ENCODE data around the gene PPIL4. TPM values are rescaled to one million over a fixed set of nuclear protein-coding genes. Genes with fewer than 3 reads are reported as not detected.

The PPIL4 gene, protein sequence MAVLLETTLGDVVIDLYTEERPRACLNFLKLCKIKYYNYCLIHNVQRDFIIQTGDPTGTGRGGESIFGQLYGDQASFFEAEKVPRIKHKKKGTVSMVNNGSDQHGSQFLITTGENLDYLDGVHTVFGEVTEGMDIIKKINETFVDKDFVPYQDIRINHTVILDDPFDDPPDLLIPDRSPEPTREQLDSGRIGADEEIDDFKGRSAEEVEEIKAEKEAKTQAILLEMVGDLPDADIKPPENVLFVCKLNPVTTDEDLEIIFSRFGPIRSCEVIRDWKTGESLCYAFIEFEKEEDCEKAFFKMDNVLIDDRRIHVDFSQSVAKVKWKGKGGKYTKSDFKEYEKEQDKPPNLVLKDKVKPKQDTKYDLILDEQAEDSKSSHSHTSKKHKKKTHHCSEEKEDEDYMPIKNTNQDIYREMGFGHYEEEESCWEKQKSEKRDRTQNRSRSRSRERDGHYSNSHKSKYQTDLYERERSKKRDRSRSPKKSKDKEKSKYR
- 10 to 100 TPM; 33.1 to 35.7 TPM for total RNA-seq
- 10 to 100 TPM in 1 of 2 donors, 1 to 10 TPM in 1; 10.0 to 14.5 TPM for polyA plus RNA-seq

DNA sequence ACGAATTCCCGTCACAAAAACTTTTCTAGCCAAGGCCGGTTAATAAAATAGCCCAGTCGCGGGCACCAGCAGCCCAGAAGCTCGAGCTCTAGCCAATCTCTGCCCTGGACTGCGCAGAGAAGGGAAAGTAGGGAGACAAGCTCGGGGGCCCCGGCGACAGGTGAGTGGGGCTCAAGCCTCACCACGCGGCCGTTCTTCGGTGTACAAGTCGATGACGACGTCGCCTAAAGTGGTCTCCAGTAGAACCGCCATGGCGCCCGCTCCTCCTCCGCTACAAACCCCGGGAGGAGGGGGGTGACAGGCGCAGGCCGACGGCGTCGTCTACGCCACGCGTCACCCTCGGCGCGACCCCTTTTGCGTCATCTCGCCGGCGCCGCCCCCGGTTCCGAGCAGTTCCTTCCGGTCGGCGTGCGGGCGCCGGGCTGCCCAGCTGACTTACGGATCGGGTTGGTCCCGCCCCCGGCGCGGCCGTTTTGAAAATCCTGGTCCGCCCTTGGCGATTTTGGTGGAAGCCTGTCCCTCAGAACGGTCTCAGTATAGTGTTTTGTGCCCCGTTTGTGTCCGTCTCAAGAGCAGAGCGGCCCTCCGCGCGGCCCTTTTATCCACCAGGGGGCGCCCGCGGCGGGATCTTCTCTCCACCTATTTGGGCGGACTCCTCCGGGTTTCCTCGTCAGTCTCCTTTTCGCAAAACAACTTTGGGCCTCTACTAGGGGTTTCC is at the start of gene PPIL4:
TSS of gene PPIL4 (minus strand) at position 290 of the 718 bp plus-strand sequence. CDS start at position 252, 38 bp downstream.
- H3K27me3 Mint-ChIP-seq = peaks cover 0 to 3% of the 10 kb centered on the region in 2 donors

DNA sequence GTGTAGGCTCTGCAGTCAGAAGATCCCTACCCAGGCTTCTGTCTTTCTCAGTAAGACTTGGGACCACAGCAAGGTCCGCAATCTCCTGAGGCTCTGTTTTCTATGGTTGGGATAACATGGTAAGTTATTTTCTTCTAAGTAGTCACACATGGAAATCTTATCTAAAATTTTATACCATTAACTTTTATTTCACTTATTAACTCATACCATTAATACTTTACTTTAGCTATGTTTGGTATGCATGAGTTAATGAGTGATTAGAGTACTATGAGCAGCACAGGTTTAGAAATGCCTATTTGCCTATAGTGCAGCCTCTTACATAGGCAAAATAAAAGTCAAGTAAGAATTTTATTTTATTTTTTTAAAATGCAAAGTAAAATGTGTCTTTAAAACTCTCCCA is 47.6 kb upstream of the PPIL4 start:
- intact Hi-C loops (cut with micrococcal nuclease) = no loop called here
- H3K4me1 Mint-ChIP-seq = no peaks in the 10 kb centered on the region
- Histone ChIP-seq H3K27me3 (ENCODE audit: insufficient read depth, low read length) (no peaks in the 10 kb centered on the region), H3K4me1 (ENCODE audit: insufficient read depth, low read length) (no peaks in the 10 kb centered on the region), H3K27ac (ENCODE audit: low read depth, low read length) (no peak overlapping the region), H3K4me3 (ENCODE audit: low read length in 2 of 2) (no peak overlapping the region), H3K9me3 (ENCODE audit: control insufficient read depth in 1 of 2, low read length in 2 of 2) (no peaks in the 10 kb centered on the region), H3K36me3 (ENCODE audit: insufficient read depth, low read length) (peaks cover 35% of the 10 kb centered on the region)
- H3K4me3 Mint-ChIP-seq = no peak overlapping the region
- H3K9me3 Mint-ChIP-seq = no peaks in the 10 kb centered on the region
- DNase-seq = no peak
- no peak overlapping the region for H3K27ac Mint-ChIP-seq
- H3K36me3 Mint-ChIP-seq = peaks cover 18 to 54% of the 10 kb centered on the region in 2 donors
- CTCF ChIA-PET (ENCODE audit: partially characterized antibody) = no interaction called here
- POLR2A ChIA-PET (ENCODE audit: partially characterized antibody) = interaction anchor here (1.0 kb wide), 1 partner anchor 44 kb away, joined by 3 read pairs; no protein-coding TSS in a partner anchor
- no peaks in the 10 kb centered on the region for H3K27me3 Mint-ChIP-seq

More for the DNA sequence above, at the start of gene PPIL4:
- Mint-ChIP-seq H3K4me3 (peak within 1 kb of the TSS; percentile 97 to 100 (median 98)), H3K9me3 (peaks cover 0 to 4% (median 0%) of the 10 kb centered on the region in 8 donors), H3K27ac (peak within 1 kb of the TSS; percentile 98 to 100 (median 100)), H3K4me1 (peaks cover 27 to 50% (median 38%) of the 10 kb centered on the region in 4 donors), H3K36me3 (peaks cover 4 to 29% of the 10 kb centered on the region in 2 donors)
- Histone ChIP-seq H3K9me3 (ENCODE audit: control insufficient read depth in 1 of 2, low read length in 2 of 2) (no peaks in the 10 kb centered on the region), H3K4me1 (ENCODE audit: insufficient read depth, low read length) (peaks cover 32% of the 10 kb centered on the region), H3K36me3 (ENCODE audit: insufficient read depth, low read length) (peaks cover under 1% of the 10 kb centered on the region), H3K4me3 (ENCODE audit: low read length in 2 of 2) (peak within 1 kb of the TSS; percentile 68 to 74), H3K27ac (ENCODE audit: low read depth, low read length) (peak within 1 kb of the TSS; percentile 100), H3K27me3 (ENCODE audit: insufficient read depth, low read length) (no peaks in the 10 kb centered on the region)
- POLR2A ChIA-PET (ENCODE audit: partially characterized antibody) = interaction anchor here (0.9 to 3.6 kb wide), 17 partner anchors 9 to 775 kb away, joined by 3 to 31 read pairs (median 5); partner anchors contain the start of genes GINM1, KATNA1, LATS1 and NUP43
- peak; percentile 94 to 98 (median 97) for DNase-seq
- CTCF ChIA-PET (ENCODE audit: partially characterized antibody) = interaction anchor here (0.6 to 3.9 kb wide), 14 partner anchors 9 to 378 kb away, joined by 3 to 30 read pairs (median 4); partner anchors contain the start of genes GINM1, LATS1, PCMT1 and ZC3H12D
- intact Hi-C loops (cut with micrococcal nuclease) = loop anchor here (1.0 to 10.0 kb wide), 10 partner anchors 19 to 461 kb away; partner anchors contain the start of genes KATNA1, LATS1, LRP11 and NUP43

DNA sequence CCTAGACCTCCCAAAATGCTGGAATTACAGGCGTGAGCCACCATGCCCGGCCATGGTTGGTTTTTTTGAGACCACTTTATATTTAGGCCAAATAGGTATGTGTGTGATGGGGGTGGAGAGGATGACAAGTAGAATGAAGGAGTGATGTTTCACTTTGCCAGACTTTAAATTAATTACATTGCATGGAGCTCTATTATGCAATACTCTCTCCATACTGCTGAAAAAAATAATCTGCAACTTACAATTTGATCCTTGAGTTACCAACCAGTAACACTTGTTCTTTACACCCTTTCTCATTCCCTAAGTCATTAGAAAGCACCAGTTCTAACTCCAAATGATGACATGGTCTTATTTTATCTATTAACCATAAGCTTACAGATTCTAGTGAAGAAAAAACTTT is 47.1 kb upstream of the PPIL4 start:
- Histone ChIP-seq H3K36me3 (ENCODE audit: insufficient read depth, low read length) (peaks cover 35% of the 10 kb centered on the region), H3K4me1 (ENCODE audit: insufficient read depth, low read length) (no peaks in the 10 kb centered on the region), H3K4me3 (ENCODE audit: low read length in 2 of 2) (no peak overlapping the region), H3K9me3 (ENCODE audit: control insufficient read depth in 1 of 2, low read length in 2 of 2) (no peaks in the 10 kb centered on the region), H3K27me3 (ENCODE audit: insufficient read depth, low read length) (no peaks in the 10 kb centered on the region), H3K27ac (ENCODE audit: low read depth, low read length) (no peak overlapping the region)
- DNase-seq = no peak
- Mint-ChIP-seq H3K4me3 (no peak overlapping the region), H3K36me3 (peaks cover 18 to 54% of the 10 kb centered on the region in 2 donors), H3K27me3 (no peaks in the 10 kb centered on the region), H3K27ac (no peak overlapping the region), H3K4me1 (no peaks in the 10 kb centered on the region), H3K9me3 (no peaks in the 10 kb centered on the region)
- intact Hi-C loops (cut with micrococcal nuclease) = no loop called here
- ChIA-PET POLR2A (ENCODE audit: partially characterized antibody) (interaction anchor here (1.0 kb wide), 1 partner anchor 43 kb away, joined by 3 read pairs; no protein-coding TSS in a partner anchor), CTCF (ENCODE audit: partially characterized antibody) (no interaction called here)

DNA sequence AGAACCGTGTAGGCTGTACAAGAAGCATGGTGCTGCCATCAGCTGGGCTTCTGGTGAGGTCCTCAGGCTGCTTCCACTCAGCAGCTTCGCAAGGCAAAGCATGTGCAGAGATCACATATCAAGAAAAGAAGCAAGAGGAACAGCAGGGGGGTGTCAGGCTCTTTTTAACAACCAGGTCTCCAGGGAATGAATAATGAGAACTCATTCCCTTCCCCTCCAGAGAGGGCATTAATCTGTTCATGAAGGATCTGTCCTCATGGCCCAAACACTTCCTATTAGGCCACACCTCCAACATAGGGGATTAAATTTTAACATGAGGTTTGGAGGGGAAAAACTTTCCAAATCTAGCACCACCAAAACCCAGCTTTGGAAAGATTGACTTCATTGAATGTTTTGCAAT is 40.3 kb upstream of the PPIL4 start:
- intact Hi-C loops (cut with micrococcal nuclease) = no loop called here
- Mint-ChIP-seq H3K9me3 (no peaks in the 10 kb centered on the region), H3K27me3 (no peaks in the 10 kb centered on the region), H3K36me3 (peaks cover 25 to 53% of the 10 kb centered on the region in 2 donors), H3K4me3 (no peak overlapping the region), H3K4me1 (no peaks in the 10 kb centered on the region), H3K27ac (peak overlapping the region in 1 of 7 donors; percentile 51)
- CTCF ChIA-PET (ENCODE audit: partially characterized antibody) = no interaction called here
- H3K9me3 ChIP-seq (ENCODE audit: control insufficient read depth in 1 of 2, low read length in 2 of 2) = no peaks in the 10 kb centered on the region
- H3K4me1 ChIP-seq (ENCODE audit: insufficient read depth, low read length) = no peaks in the 10 kb centered on the region
- no peak overlapping the region for H3K4me3 ChIP-seq (ENCODE audit: low read length in 2 of 2)
- DNase-seq = no peak
- H3K27me3 ChIP-seq (ENCODE audit: insufficient read depth, low read length) = no peaks in the 10 kb centered on the region
- H3K27ac ChIP-seq (ENCODE audit: low read depth, low read length) = no peak overlapping the region
- POLR2A ChIA-PET (ENCODE audit: partially characterized antibody) = no interaction called here
- peaks cover 18% of the 10 kb centered on the region for H3K36me3 ChIP-seq (ENCODE audit: insufficient read depth, low read length)

DNA sequence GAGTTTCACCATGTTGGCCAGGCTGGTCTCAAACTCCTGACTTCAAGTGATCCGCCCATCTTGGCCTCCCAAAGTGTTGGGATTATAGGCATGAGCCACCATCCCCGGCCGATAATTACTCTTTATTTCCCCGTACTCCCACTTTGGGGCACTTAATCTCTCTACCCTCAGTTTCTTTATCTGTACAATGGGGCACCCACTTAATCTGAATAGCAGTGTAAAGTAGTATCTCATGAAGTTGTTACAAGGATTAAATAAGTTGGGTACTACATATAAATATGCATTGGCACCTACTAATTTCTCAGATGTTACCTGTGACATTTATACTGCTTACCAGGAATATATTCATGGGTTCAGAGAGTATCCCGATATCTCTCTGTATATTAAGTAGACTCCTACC is 35.5 kb upstream of the PPIL4 start:
- intact Hi-C loops (cut with micrococcal nuclease) = no loop called here
- peaks cover 16% of the 10 kb centered on the region for H3K36me3 ChIP-seq (ENCODE audit: insufficient read depth, low read length)

DNA sequence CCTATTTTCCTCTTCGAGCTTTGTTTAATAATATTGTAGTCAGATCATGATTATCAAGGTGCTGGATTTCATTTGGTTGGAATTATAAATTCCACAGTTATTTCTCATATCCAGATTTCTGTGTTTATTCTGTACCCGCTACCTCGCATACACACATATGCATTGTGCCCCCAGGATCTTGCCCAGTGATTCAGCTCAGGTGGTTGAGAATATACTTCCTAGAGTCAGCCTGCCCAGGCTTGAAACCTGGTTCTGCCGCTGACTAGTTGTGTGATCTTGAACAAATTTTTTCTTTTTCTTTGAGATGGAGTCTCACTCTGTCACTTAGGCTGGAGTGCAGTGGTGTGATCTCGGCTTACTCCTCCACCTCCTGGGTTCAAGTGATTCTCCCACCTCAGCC is 35.0 kb upstream of the PPIL4 start:
- Mint-ChIP-seq H3K9me3 (no peaks in the 10 kb centered on the region), H3K27ac (peak overlapping the region in 1 of 7 donors; percentile 70), H3K4me3 (no peak overlapping the region), H3K4me1 (peaks cover 0 to 4% (median under 1%) of the 10 kb centered on the region in 4 donors), H3K27me3 (no peaks in the 10 kb centered on the region), H3K36me3 (peaks cover 29 to 51% of the 10 kb centered on the region in 2 donors)
- H3K36me3 ChIP-seq (ENCODE audit: insufficient read depth, low read length) = peaks cover 15% of the 10 kb centered on the region
- H3K27ac ChIP-seq (ENCODE audit: low read depth, low read length) = no peak overlapping the region
- intact Hi-C loops (cut with micrococcal nuclease) = no loop called here
- no peaks in the 10 kb centered on the region for H3K27me3 ChIP-seq (ENCODE audit: insufficient read depth, low read length)
- DNase-seq = no peak
- no peak overlapping the region for H3K4me3 ChIP-seq (ENCODE audit: low read length in 2 of 2)
- ChIA-PET POLR2A (ENCODE audit: partially characterized antibody) (no interaction called here), CTCF (ENCODE audit: partially characterized antibody) (no interaction called here)
- H3K4me1 ChIP-seq (ENCODE audit: insufficient read depth, low read length) = no peaks in the 10 kb centered on the region
- no peaks in the 10 kb centered on the region for H3K9me3 ChIP-seq (ENCODE audit: control insufficient read depth in 1 of 2, low read length in 2 of 2)

More for the DNA sequence above, 35.5 kb upstream of the PPIL4 start:
- Histone ChIP-seq H3K27me3 (ENCODE audit: insufficient read depth, low read length) (no peaks in the 10 kb centered on the region), H3K9me3 (ENCODE audit: control insufficient read depth in 1 of 2, low read length in 2 of 2) (no peaks in the 10 kb centered on the region), H3K4me1 (ENCODE audit: insufficient read depth, low read length) (no peaks in the 10 kb centered on the region), H3K4me3 (ENCODE audit: low read length in 2 of 2) (no peak overlapping the region), H3K27ac (ENCODE audit: low read depth, low read length) (no peak overlapping the region)
- Mint-ChIP-seq H3K27me3 (no peaks in the 10 kb centered on the region), H3K4me1 (peaks cover 0 to 4% (median under 1%) of the 10 kb centered on the region in 4 donors), H3K27ac (no peak overlapping the region), H3K9me3 (no peaks in the 10 kb centered on the region), H3K4me3 (no peak overlapping the region), H3K36me3 (peaks cover 31 to 53% of the 10 kb centered on the region in 2 donors)
- ChIA-PET CTCF (ENCODE audit: partially characterized antibody) (no interaction called here), POLR2A (ENCODE audit: partially characterized antibody) (no interaction called here)
- DNase-seq = no peak

Data from CD4-positive, alpha-beta memory T cell (primary cell).